Upper lobe of left lung (tissue), 4 donors: Measurements from ENCODE around the gene PTPRJ.

ENCODE experiments used
- POLR2A ChIP-seq, 4 donors: fragments of 450-650 bp; IDR thresholded peaks; one replicate each; pipeline ENCODE4 v1.5.1; 2016 to 2017; ENCODE audit warnings: antibody characterized with exemption in 4 of 4, mild to moderate bottlenecking in 2 of 4
- POLR2AphosphoS5 ChIP-seq, 2 donors: sonication (generic); formaldehyde crosslinking; IDR thresholded peaks; one replicate each; pipeline ENCODE4 v1.5.1; 2017; ENCODE audit warnings: antibody characterized with exemption in 2 of 2
- TF ChIP-seq, protein P1 (sequence below), 6 experiments: fragments of 450-650 bp in 4 of 6; fragments of 200-600 bp in 2 of 6; sonication (generic) in 2 of 6; IDR thresholded peaks; one replicate each; pipeline ENCODE4 v1.5.1; 2016 to 2019; ENCODE audit warnings: antibody characterized with exemption in 6 of 6

DNA sequence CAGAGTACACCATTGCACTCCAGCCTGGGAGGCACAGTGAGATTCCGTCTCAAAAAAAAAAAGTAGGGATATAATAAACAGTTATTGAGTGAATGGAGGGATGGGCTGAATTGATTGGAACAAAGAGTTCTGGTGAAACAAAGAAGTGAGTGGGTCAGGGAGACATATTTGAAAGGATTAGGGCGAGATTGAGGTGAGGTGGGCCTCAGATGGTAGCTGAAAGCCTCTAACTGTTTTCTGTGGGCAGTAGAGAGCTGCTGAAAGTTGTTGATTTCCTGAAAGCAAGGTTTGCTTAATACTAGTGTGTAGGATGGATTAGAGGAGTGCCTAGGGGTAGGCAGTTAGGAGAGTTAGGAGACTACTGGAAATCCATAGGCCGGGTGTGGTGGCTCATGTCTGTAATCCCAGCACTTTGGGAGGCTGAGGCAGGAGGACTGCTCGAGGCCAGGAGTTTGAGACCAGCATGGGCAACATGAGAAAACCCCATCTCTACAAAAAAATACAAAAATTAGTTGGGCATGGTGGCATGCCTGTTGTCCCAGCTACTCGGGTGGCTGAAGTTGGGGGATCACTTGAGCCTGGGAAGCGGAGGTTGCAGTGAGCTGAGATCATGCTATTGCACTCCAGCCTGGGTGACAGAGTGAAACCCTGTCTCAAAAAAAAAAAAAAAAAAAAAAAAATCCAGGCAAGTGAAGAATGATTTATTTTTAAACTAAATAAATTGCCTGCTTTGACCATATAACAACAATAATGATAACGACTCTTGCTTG lies 41.4 kb upstream of the PTPRJ start:
- TF ChIP-seq, protein P1, sequence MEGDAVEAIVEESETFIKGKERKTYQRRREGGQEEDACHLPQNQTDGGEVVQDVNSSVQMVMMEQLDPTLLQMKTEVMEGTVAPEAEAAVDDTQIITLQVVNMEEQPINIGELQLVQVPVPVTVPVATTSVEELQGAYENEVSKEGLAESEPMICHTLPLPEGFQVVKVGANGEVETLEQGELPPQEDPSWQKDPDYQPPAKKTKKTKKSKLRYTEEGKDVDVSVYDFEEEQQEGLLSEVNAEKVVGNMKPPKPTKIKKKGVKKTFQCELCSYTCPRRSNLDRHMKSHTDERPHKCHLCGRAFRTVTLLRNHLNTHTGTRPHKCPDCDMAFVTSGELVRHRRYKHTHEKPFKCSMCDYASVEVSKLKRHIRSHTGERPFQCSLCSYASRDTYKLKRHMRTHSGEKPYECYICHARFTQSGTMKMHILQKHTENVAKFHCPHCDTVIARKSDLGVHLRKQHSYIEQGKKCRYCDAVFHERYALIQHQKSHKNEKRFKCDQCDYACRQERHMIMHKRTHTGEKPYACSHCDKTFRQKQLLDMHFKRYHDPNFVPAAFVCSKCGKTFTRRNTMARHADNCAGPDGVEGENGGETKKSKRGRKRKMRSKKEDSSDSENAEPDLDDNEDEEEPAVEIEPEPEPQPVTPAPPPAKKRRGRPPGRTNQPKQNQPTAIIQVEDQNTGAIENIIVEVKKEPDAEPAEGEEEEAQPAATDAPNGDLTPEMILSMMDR (IDR thresholded peaks at IDR 0.05): no peak
- TF ChIP-seq POLR2AphosphoS5 (IDR thresholded peaks at IDR 0.05): no peak
- TF ChIP-seq POLR2A (IDR thresholded peaks at IDR 0.05): no peak
